HepG2 (cell line): Measurements from ENCODE around the gene GADD45GIP1. TPM values are rescaled to one million over a fixed set of nuclear protein-coding genes. Genes with fewer than 3 reads are reported as not detected.

Experiments
- CCAR2 ChIP-seq: fragments of 200-400 bp; formaldehyde crosslinking; optimal IDR thresholded peaks from 2 replicates; pipeline ENCODE3; 2018; ENCODE audit warnings: low read depth, mild to moderate bottlenecking, low read length, moderate library complexity
- GATAD1 ChIP-seq: IDR thresholded peaks from 2 replicates; pipeline ENCODE4 v1.6.1; 2016; ENCODE audit warnings: missing genetic modification reagents, missing compliant biosample characterization
- MAFF ChIP-seq: IDR thresholded peaks from 2 replicates; pipeline ENCODE4 v1.6.1; 2011; ENCODE audit warnings: low read depth, low read length, improper control_type of control experiment
- MTA1 ChIP-seq: sonication (generic); formaldehyde crosslinking; IDR thresholded peaks from 2 replicates; pipeline ENCODE4 v1.4.0; 2020; ENCODE audit warnings: missing genetic modification reagents, mild to moderate bottlenecking, borderline replicate concordance
- NFATC3 ChIP-seq: sonication (generic); formaldehyde crosslinking; IDR thresholded peaks from 2 replicates; pipeline ENCODE4 v1.5.1; 2020; ENCODE audit warnings: mild to moderate bottlenecking, missing genetic modification reagents
- NR2F2 ChIP-seq: IDR thresholded peaks from 2 replicates; pipeline ENCODE4 v1.6.1; 2012; ENCODE audit warnings: low read depth, inconsistent platforms, borderline replicate concordance
- RORA ChIP-seq: sonication (generic); formaldehyde crosslinking; IDR thresholded peaks from 2 replicates; pipeline ENCODE4 v1.5.0; 2020; ENCODE audit warnings: mild to moderate bottlenecking, missing genetic modification reagents, moderate library complexity
- TCF12 ChIP-seq, 2 experiments: fragments of 450-650 bp in 1 of 2; sonication (generic) in 1 of 2; formaldehyde crosslinking in 1 of 2; IDR thresholded peaks; 2 replicates each; pipeline versions ENCODE4 v1.6.1 to v1.8.0; 2017 to 2022; ENCODE audit warnings: antibody characterized with exemption in 1 of 2, mild to moderate bottlenecking in 1 of 2, missing genetic modification reagents in 1 of 2, moderate library complexity in 1 of 2
- ZBTB42 ChIP-seq: sonication (generic); formaldehyde crosslinking; IDR thresholded peaks from 2 replicates; pipeline ENCODE4 v1.5.0; 2020; ENCODE audit warnings: mild to moderate bottlenecking, missing genetic modification reagents
- ZBTB7B ChIP-seq: sonication (generic); formaldehyde crosslinking; IDR thresholded peaks from 2 replicates; pipeline ENCODE4 v1.4.0; 2020; ENCODE audit warnings: missing genetic modification reagents
- ZFY ChIP-seq: sonication (generic); formaldehyde crosslinking; IDR thresholded peaks from 2 replicates; pipeline ENCODE4 v1.4.0; 2020; ENCODE audit warnings: missing genetic modification reagents
- ZNF563 ChIP-seq: sonication (generic); formaldehyde crosslinking; IDR thresholded peaks from 2 replicates; pipeline ENCODE4 v1.8.0; 2022; ENCODE audit warnings: mild to moderate bottlenecking, moderate library complexity, missing genetic modification reagents
- ZNF605 ChIP-seq: sonication (generic); formaldehyde crosslinking; IDR thresholded peaks from 2 replicates; pipeline ENCODE4 v1.8.0; 2022; ENCODE audit warnings: mild to moderate bottlenecking, missing genetic modification reagents
- ZNF737 ChIP-seq: sonication (generic); formaldehyde crosslinking; IDR thresholded peaks from 2 replicates; pipeline ENCODE4 v1.5.0; 2020; ENCODE audit warnings: missing genetic modification reagents, mild to moderate bottlenecking, borderline replicate concordance
- polyA plus RNA-seq, 8 experiments: library from polyadenylated mRNA; depleted of rRNA in 3 of 8; stranded (reverse) in 7 of 8; unstranded in 1 of 8; fragments of >200 nt; fragmentation: Illumina TruSeq in 4 of 8; extraction: Trizol in 4 of 8; gene quantifications; 2 replicates each; pipeline versions ENCODE4 v1.2.1 to v1.2.3, GENCODE V29; 2011 to 2016; ENCODE audit warnings: low read depth in 4 of 8, missing spikeins in 1 of 8, mixed read lengths in 1 of 8; ENCODE audit not compliant: insufficient read depth in 1 of 8
- total RNA-seq, 5 experiments: library from RNA; depleted of rRNA; stranded (reverse); fragments of >200 nt; fragmentation: Illumina TruSeq; extraction: Trizol; gene quantifications; 2 replicates each; pipeline ENCODE4 v1.2.3, GENCODE V29; 2016; ENCODE audit warnings: low read depth in 1 of 5
- TF ChIP-seq, protein P1 (sequence below): sonication (generic); formaldehyde crosslinking; IDR thresholded peaks from 2 replicates; pipeline ENCODE4 v1.9.0; 2022; ENCODE audit warnings: missing genetic modification reagents, mild to moderate bottlenecking, borderline replicate concordance
- TF ChIP-seq, protein P2 (sequence below): sonication (generic); formaldehyde crosslinking; IDR thresholded peaks from 2 replicates; pipeline ENCODE4 v1.5.0; 2020; ENCODE audit warnings: missing genetic modification reagents
- TF ChIP-seq, protein P3 (sequence below), 2 experiments: sonication (generic) in 1 of 2; formaldehyde crosslinking in 1 of 2; IDR thresholded peaks; 2 replicates each; pipeline versions ENCODE4 v1.6.1 to v1.9.0; 2014 to 2022; ENCODE audit warnings: antibody characterized with exemption in 1 of 2, borderline replicate concordance in 1 of 2, inconsistent platforms in 1 of 2, low read depth in 1 of 2, missing genetic modification reagents in 1 of 2
- TF ChIP-seq, protein P4 (sequence below): sonication (generic); formaldehyde crosslinking; IDR thresholded peaks from 2 replicates; pipeline ENCODE4 v1.8.0; 2022; ENCODE audit warnings: mild to moderate bottlenecking, missing genetic modification reagents, moderate library complexity

The GADD45GIP1 gene
- total and polyA plus RNA-seq, 2 of the 13 experiments (the other 11 are each of a cell fraction or from before 2014, with no cell fraction given) = 24.6 to 30.7 TPM

- TF ChIP-seq NR2F2 = peak; percentile 11; the same call in 1 of the 2 replicates
- peak; percentile 94 for TF ChIP-seq GATAD1 (CRISPR knock-in tag)
- peak; percentile 79 for TF ChIP-seq ZFY (CRISPR knock-in tag)
- TF ChIP-seq MTA1 (CRISPR knock-in tag) = peak; percentile 71; the same call in 1 of the 2 replicates
- TF ChIP-seq, protein P1, sequence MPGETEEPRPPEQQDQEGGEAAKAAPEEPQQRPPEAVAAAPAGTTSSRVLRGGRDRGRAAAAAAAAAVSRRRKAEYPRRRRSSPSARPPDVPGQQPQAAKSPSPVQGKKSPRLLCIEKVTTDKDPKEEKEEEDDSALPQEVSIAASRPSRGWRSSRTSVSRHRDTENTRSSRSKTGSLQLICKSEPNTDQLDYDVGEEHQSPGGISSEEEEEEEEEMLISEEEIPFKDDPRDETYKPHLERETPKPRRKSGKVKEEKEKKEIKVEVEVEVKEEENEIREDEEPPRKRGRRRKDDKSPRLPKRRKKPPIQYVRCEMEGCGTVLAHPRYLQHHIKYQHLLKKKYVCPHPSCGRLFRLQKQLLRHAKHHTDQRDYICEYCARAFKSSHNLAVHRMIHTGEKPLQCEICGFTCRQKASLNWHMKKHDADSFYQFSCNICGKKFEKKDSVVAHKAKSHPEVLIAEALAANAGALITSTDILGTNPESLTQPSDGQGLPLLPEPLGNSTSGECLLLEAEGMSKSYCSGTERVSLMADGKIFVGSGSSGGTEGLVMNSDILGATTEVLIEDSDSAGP (CRISPR knock-in tag) = peak; percentile 82
- no peak for TF ChIP-seq CCAR2
- TF ChIP-seq TCF12 (IDR thresholded peaks at IDR 0.05) = no peak
- TF ChIP-seq TCF12 (CRISPR knock-in tag; IDR thresholded peaks at IDR 0.05) = peak; percentile 64; the same call in 1 of the 2 replicates
- TF ChIP-seq ZNF605 (CRISPR knock-in tag) = peak; percentile 71; the same call in 1 of the 2 replicates
- peak; percentile 3; the same call in 1 of the 2 replicates for TF ChIP-seq MAFF
- TF ChIP-seq, protein P2, sequence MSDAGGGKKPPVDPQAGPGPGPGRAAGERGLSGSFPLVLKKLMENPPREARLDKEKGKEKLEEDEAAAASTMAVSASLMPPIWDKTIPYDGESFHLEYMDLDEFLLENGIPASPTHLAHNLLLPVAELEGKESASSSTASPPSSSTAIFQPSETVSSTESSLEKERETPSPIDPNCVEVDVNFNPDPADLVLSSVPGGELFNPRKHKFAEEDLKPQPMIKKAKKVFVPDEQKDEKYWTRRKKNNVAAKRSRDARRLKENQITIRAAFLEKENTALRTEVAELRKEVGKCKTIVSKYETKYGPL (CRISPR knock-in tag) = peak; percentile 71; the same call in 1 of the 2 replicates
- no peak for TF ChIP-seq RORA (CRISPR knock-in tag)
- TF ChIP-seq, protein P3, sequence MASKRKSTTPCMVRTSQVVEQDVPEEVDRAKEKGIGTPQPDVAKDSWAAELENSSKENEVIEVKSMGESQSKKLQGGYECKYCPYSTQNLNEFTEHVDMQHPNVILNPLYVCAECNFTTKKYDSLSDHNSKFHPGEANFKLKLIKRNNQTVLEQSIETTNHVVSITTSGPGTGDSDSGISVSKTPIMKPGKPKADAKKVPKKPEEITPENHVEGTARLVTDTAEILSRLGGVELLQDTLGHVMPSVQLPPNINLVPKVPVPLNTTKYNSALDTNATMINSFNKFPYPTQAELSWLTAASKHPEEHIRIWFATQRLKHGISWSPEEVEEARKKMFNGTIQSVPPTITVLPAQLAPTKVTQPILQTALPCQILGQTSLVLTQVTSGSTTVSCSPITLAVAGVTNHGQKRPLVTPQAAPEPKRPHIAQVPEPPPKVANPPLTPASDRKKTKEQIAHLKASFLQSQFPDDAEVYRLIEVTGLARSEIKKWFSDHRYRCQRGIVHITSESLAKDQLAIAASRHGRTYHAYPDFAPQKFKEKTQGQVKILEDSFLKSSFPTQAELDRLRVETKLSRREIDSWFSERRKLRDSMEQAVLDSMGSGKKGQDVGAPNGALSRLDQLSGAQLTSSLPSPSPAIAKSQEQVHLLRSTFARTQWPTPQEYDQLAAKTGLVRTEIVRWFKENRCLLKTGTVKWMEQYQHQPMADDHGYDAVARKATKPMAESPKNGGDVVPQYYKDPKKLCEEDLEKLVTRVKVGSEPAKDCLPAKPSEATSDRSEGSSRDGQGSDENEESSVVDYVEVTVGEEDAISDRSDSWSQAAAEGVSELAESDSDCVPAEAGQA (IDR thresholded peaks at IDR 0.05; ENCODE audit: low read depth) = peak; percentile 97
- TF ChIP-seq, protein P3 (CRISPR knock-in tag; IDR thresholded peaks at IDR 0.05; ENCODE audit: borderline replicate concordance) = no peak
- TF ChIP-seq, protein P4, sequence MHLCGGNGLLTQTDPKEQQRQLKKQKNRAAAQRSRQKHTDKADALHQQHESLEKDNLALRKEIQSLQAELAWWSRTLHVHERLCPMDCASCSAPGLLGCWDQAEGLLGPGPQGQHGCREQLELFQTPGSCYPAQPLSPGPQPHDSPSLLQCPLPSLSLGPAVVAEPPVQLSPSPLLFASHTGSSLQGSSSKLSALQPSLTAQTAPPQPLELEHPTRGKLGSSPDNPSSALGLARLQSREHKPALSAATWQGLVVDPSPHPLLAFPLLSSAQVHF (CRISPR knock-in tag) = no peak
- TF ChIP-seq ZNF563 = peak; percentile 31; the same call in 1 of the 2 replicates
- TF ChIP-seq ZBTB42 (CRISPR knock-in tag) = no peak; the same call in 1 of the 2 replicates
- TF ChIP-seq ZBTB7B (CRISPR knock-in tag) = no peak; the same call in 1 of the 2 replicates
- TF ChIP-seq ZNF737 (CRISPR knock-in tag) = no peak
- no peak for TF ChIP-seq NFATC3
These were observed 11.4 kb downstream of the GADD45GIP1 start, which contains the start of gene RAD23A (continued) for GRCh38 chr19:12945479-12946091.
